Panc1 (cell line): ENCODE results near the gene TMEM218. TPM values are rescaled to one million over a fixed set of nuclear protein-coding genes. Genes with fewer than 3 reads are reported as not detected.

ENCODE experiments used
- ATAC-seq: fragments of 200-7000 bp; cut with Tn5 transposase; 2 replicates; pipeline ENCODE4 v1.9.1; 2020; ENCODE audit warnings: mild to moderate bottlenecking, moderate library complexity
- BruUV-seq: library from RNA; stranded (reverse); fragments of 400-500 nt; replicated peaks from 2 replicates; lab custom pipeline; 2021; lab: Mats Ljungman, UMichigan
- CTCF ChIA-PET: fragments of 300-600 bp; sonication (Branson Sonifier 250); formaldehyde crosslinking; loops from one replicate; lab custom pipeline; 2022; ENCODE audit warnings: antibody characterized with exemption; lab: Charles Lee
- POLR2A ChIA-PET: fragments of 300-600 bp; sonication (Branson Sonifier 250); formaldehyde crosslinking; loops from one replicate; lab custom pipeline; 2022; ENCODE audit warnings: antibody characterized with exemption; lab: Charles Lee
- DNase-seq: peaks from one replicate; pipeline ENCODE4 v3.0.0-alpha.2; 2010; ENCODE audit warnings: low read depth, low spot score
- H3K27ac ChIP-seq: 2 replicates; pipeline ENCODE4 v1.5.1; 2011; ENCODE audit warnings: mild to moderate bottlenecking, low read length, inconsistent platforms
- H3K27me3 ChIP-seq: fragments of 200-500 bp; sonication (Bioruptor generic); 2 replicates; pipeline ENCODE4 v1.6.0; 2014; ENCODE audit warnings: low read length, inconsistent platforms; ENCODE audit not compliant: control insufficient read depth, insufficient read depth
- H3K36me3 ChIP-seq: fragments of 200-500 bp; sonication (Bioruptor generic); 2 replicates; pipeline ENCODE4 v1.5.1; 2014; ENCODE audit warnings: inconsistent platforms, mild to moderate bottlenecking, low read length, moderate library complexity; ENCODE audit not compliant: control insufficient read depth, insufficient read depth
- H3K4me1 ChIP-seq: 2 replicates; pipeline ENCODE4 v1.5.1; 2011; ENCODE audit warnings: inconsistent platforms, mild to moderate bottlenecking, low read length, moderate library complexity; ENCODE audit not compliant: control insufficient read depth, insufficient read depth
- H3K4me3 ChIP-seq, 2 experiments: 2 replicates each; pipeline ENCODE4 v1.5.1; 2011 to 2012; ENCODE audit warnings: low read depth in 2 of 2, low read length in 2 of 2, mild to moderate bottlenecking in 2 of 2, inconsistent platforms in 1 of 2, moderate library complexity in 1 of 2
- H3K9me3 ChIP-seq: fragments of 200-500 bp; sonication (Bioruptor generic); 2 replicates; pipeline ENCODE4 v1.5.1; 2014; ENCODE audit warnings: low read depth, mild to moderate bottlenecking, inconsistent platforms, low read length, moderate library complexity; ENCODE audit not compliant: control insufficient read depth, insufficient read depth
- POLR2AphosphoS5 ChIP-seq: IDR thresholded peaks from 2 replicates; pipeline ENCODE4 v1.6.1; 2012; ENCODE audit warnings: mild to moderate bottlenecking, low read depth, low read length, moderate library complexity
- SIN3A ChIP-seq: IDR thresholded peaks from 2 replicates; pipeline ENCODE4 v1.6.1; 2012; ENCODE audit warnings: low read depth, mild to moderate bottlenecking, low read length, moderate library complexity, borderline replicate concordance; ENCODE audit not compliant: insufficient read depth
- TCF7L2 ChIP-seq: IDR thresholded peaks from 2 replicates; pipeline ENCODE4 v1.6.1; 2011; ENCODE audit warnings: mild to moderate bottlenecking, low read depth, low read length, inconsistent platforms
- in situ Hi-C: cut with HindIII; loops from 2 replicates; pipeline ENCODE4 v1.10.0; 2016; ENCODE audit warnings: low sequenced_read_pairs, low pct_unique_long_range_greater_than_20kb
- intact Hi-C: fragments of 100-400 bp; cut with micrococcal nuclease; formaldehyde crosslinking; loops from one replicate; pipeline ENCODE4 v1.10.0; 2022; ENCODE audit not compliant: unreplicated experiment
- total RNA-seq: library from RNA; stranded (reverse); gene quantifications from one replicate; pipeline ENCODE4 v1.2.1, GENCODE V29; 2021; ENCODE audit not compliant: unreplicated experiment
- TF ChIP-seq, protein P1 (sequence below): fragments of 450-650 bp; IDR thresholded peaks from 2 replicates; pipeline ENCODE4 v1.5.1; 2017; ENCODE audit warnings: mild to moderate bottlenecking
- TF ChIP-seq, protein P2 (sequence below), 2 experiments: IDR thresholded peaks; 2 replicates each; pipeline ENCODE4 v1.6.1; 2011 to 2012; ENCODE audit warnings: low read depth in 2 of 2, control low read depth in 1 of 2, low read length in 1 of 2, mild to moderate bottlenecking in 1 of 2, moderate library complexity in 1 of 2; ENCODE audit not compliant: insufficient read depth in 1 of 2

The TMEM218 gene
- total RNA-seq, 1 experiment from 2014 or later = 26.8 TPM

GRCh38 chr11:125070699-125071254, 40.6 kb downstream of the TMEM218 start:
- DNase-seq (no peak), ATAC-seq (no peak)
- H3K4me1 ChIP-seq = no peaks in the 10 kb centered on the region
- TF ChIP-seq, protein P1, sequence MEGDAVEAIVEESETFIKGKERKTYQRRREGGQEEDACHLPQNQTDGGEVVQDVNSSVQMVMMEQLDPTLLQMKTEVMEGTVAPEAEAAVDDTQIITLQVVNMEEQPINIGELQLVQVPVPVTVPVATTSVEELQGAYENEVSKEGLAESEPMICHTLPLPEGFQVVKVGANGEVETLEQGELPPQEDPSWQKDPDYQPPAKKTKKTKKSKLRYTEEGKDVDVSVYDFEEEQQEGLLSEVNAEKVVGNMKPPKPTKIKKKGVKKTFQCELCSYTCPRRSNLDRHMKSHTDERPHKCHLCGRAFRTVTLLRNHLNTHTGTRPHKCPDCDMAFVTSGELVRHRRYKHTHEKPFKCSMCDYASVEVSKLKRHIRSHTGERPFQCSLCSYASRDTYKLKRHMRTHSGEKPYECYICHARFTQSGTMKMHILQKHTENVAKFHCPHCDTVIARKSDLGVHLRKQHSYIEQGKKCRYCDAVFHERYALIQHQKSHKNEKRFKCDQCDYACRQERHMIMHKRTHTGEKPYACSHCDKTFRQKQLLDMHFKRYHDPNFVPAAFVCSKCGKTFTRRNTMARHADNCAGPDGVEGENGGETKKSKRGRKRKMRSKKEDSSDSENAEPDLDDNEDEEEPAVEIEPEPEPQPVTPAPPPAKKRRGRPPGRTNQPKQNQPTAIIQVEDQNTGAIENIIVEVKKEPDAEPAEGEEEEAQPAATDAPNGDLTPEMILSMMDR = no peak
- no peak for TF ChIP-seq POLR2AphosphoS5
- no peak for TF ChIP-seq SIN3A
- no peak for TF ChIP-seq TCF7L2
- TF ChIP-seq, protein P2, sequence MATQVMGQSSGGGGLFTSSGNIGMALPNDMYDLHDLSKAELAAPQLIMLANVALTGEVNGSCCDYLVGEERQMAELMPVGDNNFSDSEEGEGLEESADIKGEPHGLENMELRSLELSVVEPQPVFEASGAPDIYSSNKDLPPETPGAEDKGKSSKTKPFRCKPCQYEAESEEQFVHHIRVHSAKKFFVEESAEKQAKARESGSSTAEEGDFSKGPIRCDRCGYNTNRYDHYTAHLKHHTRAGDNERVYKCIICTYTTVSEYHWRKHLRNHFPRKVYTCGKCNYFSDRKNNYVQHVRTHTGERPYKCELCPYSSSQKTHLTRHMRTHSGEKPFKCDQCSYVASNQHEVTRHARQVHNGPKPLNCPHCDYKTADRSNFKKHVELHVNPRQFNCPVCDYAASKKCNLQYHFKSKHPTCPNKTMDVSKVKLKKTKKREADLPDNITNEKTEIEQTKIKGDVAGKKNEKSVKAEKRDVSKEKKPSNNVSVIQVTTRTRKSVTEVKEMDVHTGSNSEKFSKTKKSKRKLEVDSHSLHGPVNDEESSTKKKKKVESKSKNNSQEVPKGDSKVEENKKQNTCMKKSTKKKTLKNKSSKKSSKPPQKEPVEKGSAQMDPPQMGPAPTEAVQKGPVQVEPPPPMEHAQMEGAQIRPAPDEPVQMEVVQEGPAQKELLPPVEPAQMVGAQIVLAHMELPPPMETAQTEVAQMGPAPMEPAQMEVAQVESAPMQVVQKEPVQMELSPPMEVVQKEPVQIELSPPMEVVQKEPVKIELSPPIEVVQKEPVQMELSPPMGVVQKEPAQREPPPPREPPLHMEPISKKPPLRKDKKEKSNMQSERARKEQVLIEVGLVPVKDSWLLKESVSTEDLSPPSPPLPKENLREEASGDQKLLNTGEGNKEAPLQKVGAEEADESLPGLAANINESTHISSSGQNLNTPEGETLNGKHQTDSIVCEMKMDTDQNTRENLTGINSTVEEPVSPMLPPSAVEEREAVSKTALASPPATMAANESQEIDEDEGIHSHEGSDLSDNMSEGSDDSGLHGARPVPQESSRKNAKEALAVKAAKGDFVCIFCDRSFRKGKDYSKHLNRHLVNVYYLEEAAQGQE (IDR thresholded peaks at IDR 0.05; ENCODE audit: insufficient read depth in 1 of 2, low read depth in 2 of 2, low read length in 1 of 2) = no peak
- intact Hi-C loops (no loop called here), in situ Hi-C loops (no loop called here)
- no TSS peak for BruUV-seq
- H3K4me3 ChIP-seq = no peak overlapping the region
- no peaks in the 10 kb centered on the region for H3K9me3 ChIP-seq
- POLR2A ChIA-PET = no interaction called here
- CTCF ChIA-PET = no interaction called here
- H3K27ac ChIP-seq = no peak overlapping the region
- H3K36me3 ChIP-seq = no peaks in the 10 kb centered on the region
- H3K27me3 ChIP-seq = peaks cover 4% of the 10 kb centered on the region; the same call in 1 of the 2 replicates

GRCh38 chr11:125069796-125070195, 41.6 kb downstream of the TMEM218 start:
- CTCF ChIA-PET = no interaction called here
- Histone ChIP-seq H3K9me3 (no peaks in the 10 kb centered on the region), H3K4me1 (no peaks in the 10 kb centered on the region), H3K4me3 (no peak overlapping the region), H3K27ac (no peak overlapping the region), H3K27me3 (peaks cover 14% of the 10 kb centered on the region), H3K36me3 (no peaks in the 10 kb centered on the region)
- in situ Hi-C loops (no loop called here), intact Hi-C loops (no loop called here)
- ATAC-seq (no peak), DNase-seq (no peak)
- POLR2A ChIA-PET = interaction anchor here (0.6 kb wide), 1 partner anchor 48 kb away, joined by 3 read pairs; no protein-coding TSS in a partner anchor
- no TSS peak for BruUV-seq
- no peak for TF ChIP-seq TCF7L2

DNA sequence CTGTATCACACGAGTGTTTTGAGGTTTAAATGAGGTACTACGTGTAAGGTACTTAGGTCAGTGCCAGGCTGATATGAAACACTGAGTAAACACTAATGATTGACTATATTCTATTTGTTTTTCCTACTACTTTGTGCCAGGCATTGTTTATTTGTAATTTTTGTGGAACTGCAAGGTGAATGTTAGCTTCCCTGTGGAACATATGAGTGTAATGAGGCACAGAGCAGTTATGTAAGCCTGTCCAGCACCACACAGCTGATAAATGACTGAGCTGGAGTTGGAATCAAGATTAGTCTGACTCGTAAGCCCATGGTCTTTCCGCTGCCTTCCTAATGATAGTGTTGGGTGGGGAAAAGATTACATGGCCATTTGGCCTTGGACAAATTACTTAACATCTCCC, 42.4 kb downstream of the TMEM218 start:
- no TSS peak for BruUV-seq
- no peak overlapping the region for H3K4me3 ChIP-seq
- DNase-seq (no peak), ATAC-seq (no peak)
- no peak overlapping the region for H3K27ac ChIP-seq
- H3K27me3 ChIP-seq = peaks cover 22% of the 10 kb centered on the region
- TF ChIP-seq, protein P2 (IDR thresholded peaks at IDR 0.05; ENCODE audit: insufficient read depth in 1 of 2, low read depth in 2 of 2, low read length in 1 of 2) = no peak
- TF ChIP-seq POLR2AphosphoS5 (no peak), SIN3A (no peak), TCF7L2 (no peak)
- TF ChIP-seq, protein P1 = no peak
- H3K36me3 ChIP-seq = no peaks in the 10 kb centered on the region
- CTCF ChIA-PET = no interaction called here
- intact Hi-C loops (no loop called here), in situ Hi-C loops (no loop called here)
- no peaks in the 10 kb centered on the region for H3K9me3 ChIP-seq
- H3K4me1 ChIP-seq = no peaks in the 10 kb centered on the region
- POLR2A ChIA-PET = no interaction called here
